A673 (cell line): ENCODE measurements around the gene RFX5. TPM values are rescaled to one million over a fixed set of nuclear protein-coding genes. Genes with fewer than 3 reads are reported as not detected.

Experiments used
- BruUV-seq: library from RNA; stranded (reverse); fragments of 400-500 nt; replicated peaks from 2 replicates; lab custom pipeline; 2021; lab: Mats Ljungman, UMichigan
- CTCF ChIA-PET: fragments of 300-600 bp; sonication (Branson Sonifier 250); formaldehyde crosslinking; loops from one replicate; lab custom pipeline; 2022; ENCODE audit warnings: antibody characterized with exemption; lab: Charles Lee
- POLR2A ChIA-PET: fragments of 300-600 bp; sonication (Branson Sonifier 250); formaldehyde crosslinking; loops from one replicate; lab custom pipeline; 2022; ENCODE audit warnings: antibody characterized with exemption; ENCODE audit not compliant: low non-redundant PET; lab: Charles Lee
- DNase-seq: peaks from one replicate; pipeline ENCODE4 v3.0.0-alpha.2; 2015; ENCODE audit warnings: low spot score
- H3K27ac ChIP-seq: fragments of 200-600 bp; sonication (generic); 2 replicates; pipeline ENCODE4 v1.5.1; 2016; ENCODE audit warnings: mixed run types, low read depth, mild to moderate bottlenecking, mixed read lengths, antibody characterized with exemption, low read length; ENCODE audit not compliant: poor library complexity, severe bottlenecking
- H3K27me3 ChIP-seq: fragments of 200-600 bp; sonication (generic); replicated peaks from 2 replicates; pipeline ENCODE4 v1.6.1; 2017; ENCODE audit warnings: mixed run types, low read depth, mild to moderate bottlenecking, mixed read lengths, antibody characterized with exemption, low read length; ENCODE audit not compliant: insufficient read depth, poor library complexity
- H3K36me3 ChIP-seq: fragments of 200-600 bp; sonication (generic); 2 replicates; pipeline ENCODE4 v1.6.1; 2016; ENCODE audit warnings: mixed run types, mild to moderate bottlenecking, mixed read lengths, antibody characterized with exemption, low read length; ENCODE audit not compliant: insufficient read depth, poor library complexity, severe bottlenecking
- H3K4me1 ChIP-seq: fragments of 200-600 bp; sonication (generic); 2 replicates; pipeline ENCODE4 v1.6.1; 2017; ENCODE audit warnings: mixed run types, mild to moderate bottlenecking, mixed read lengths, antibody characterized with exemption, low read length; ENCODE audit not compliant: insufficient read depth, poor library complexity, severe bottlenecking
- H3K4me3 ChIP-seq: fragments of 200-600 bp; sonication (generic); 2 replicates; pipeline ENCODE4 v1.5.1; 2016; ENCODE audit warnings: low read depth, mixed run types, mild to moderate bottlenecking, mixed read lengths, low read length; ENCODE audit not compliant: poor library complexity, severe bottlenecking
- H3K9me3 ChIP-seq: fragments of 200-600 bp; sonication (generic); 2 replicates; pipeline ENCODE4 v1.6.1; 2016; ENCODE audit warnings: mixed run types, low read depth, mild to moderate bottlenecking, mixed read lengths, antibody characterized with exemption, low read length; ENCODE audit not compliant: poor library complexity, severe bottlenecking
- EZH2 ChIP-seq: fragments of 200-600 bp; sonication (generic); IDR thresholded peaks from 2 replicates; pipeline ENCODE4 v1.6.1; 2017; ENCODE audit warnings: borderline replicate concordance, low read depth, mild to moderate bottlenecking, mixed read lengths, antibody characterized with exemption, low read length; ENCODE audit not compliant: poor library complexity, severe bottlenecking
- intact Hi-C: fragments of 100-400 bp; cut with micrococcal nuclease; formaldehyde crosslinking; loops from one replicate; pipeline ENCODE4 v1.10.0; 2022; ENCODE audit not compliant: unreplicated experiment
- total RNA-seq: library from RNA; stranded (reverse); gene quantifications from 2 replicates; pipeline ENCODE4 v1.2.3, GENCODE V29; 2021
- TF ChIP-seq, protein P1 (sequence below): fragments of 300-800, 200-600 bp; sonication (generic); conservative IDR thresholded peaks from 2 replicates; pipeline ENCODE4 v1.5.1; 2017; ENCODE audit warnings: low read depth, mild to moderate bottlenecking, antibody characterized with exemption, low read length, moderate library complexity, mixed read lengths

The RFX5 gene
- total RNA-seq, 1 experiment from 2014 or later: 49.0 TPM

DNA sequence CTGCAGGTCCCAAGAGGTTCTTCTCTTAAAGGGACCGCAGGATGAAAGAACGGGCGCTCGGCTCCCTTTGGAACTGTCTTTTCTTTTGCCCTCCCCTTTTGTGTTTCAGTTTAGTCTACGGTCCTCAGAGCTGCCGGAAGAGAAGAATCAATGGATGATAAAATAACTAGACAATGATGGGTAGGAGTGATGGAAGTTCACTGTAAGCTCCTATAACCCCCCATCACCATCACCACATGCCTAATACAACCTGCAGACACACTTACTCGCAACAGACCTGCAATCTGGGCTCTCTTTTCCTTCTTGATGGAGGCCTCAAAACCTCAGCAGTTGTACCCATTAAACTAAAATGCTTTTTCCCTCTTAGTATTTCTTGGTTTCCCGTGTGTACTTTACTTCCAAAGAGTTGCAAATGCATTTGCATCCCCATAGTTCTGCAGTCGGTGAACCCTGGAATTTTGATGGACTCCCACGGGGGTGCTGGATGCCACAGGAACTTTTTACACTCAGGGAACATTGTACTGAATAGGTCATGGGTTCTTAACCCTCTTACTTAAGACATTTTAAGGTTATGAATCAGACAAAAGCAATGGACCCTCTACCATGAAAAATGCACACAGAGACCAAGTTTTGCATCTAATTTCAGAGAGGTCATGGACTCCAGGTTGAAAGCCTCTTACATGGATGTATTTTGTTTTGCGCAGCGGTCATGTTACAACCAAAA is 633 bp upstream of the RFX5 start:
- POLR2A ChIA-PET: interaction anchor here (0.5 to 0.7 kb wide), 2 partner anchors 16 to 66 kb away, joined by 3 to 4 read pairs; no protein-coding TSS in a partner anchor
- Histone ChIP-seq H3K9me3 (no peaks in the 10 kb centered on the region), H3K36me3 (peaks cover 11% of the 10 kb centered on the region), H3K27me3 (no peaks in the 10 kb centered on the region), H3K4me3 (peak overlapping the region; percentile 49), H3K27ac (peak overlapping the region; percentile 80), H3K4me1 (peaks cover 9% of the 10 kb centered on the region)
- TF ChIP-seq, protein P1, sequence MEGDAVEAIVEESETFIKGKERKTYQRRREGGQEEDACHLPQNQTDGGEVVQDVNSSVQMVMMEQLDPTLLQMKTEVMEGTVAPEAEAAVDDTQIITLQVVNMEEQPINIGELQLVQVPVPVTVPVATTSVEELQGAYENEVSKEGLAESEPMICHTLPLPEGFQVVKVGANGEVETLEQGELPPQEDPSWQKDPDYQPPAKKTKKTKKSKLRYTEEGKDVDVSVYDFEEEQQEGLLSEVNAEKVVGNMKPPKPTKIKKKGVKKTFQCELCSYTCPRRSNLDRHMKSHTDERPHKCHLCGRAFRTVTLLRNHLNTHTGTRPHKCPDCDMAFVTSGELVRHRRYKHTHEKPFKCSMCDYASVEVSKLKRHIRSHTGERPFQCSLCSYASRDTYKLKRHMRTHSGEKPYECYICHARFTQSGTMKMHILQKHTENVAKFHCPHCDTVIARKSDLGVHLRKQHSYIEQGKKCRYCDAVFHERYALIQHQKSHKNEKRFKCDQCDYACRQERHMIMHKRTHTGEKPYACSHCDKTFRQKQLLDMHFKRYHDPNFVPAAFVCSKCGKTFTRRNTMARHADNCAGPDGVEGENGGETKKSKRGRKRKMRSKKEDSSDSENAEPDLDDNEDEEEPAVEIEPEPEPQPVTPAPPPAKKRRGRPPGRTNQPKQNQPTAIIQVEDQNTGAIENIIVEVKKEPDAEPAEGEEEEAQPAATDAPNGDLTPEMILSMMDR: no peak
- TF ChIP-seq EZH2: no peak
- intact Hi-C loops: loop anchor here (5.0 kb wide), 2 partner anchors 50 to 65 kb away; partner anchors contain the start of genes PSMB4 and ZNF687
- CTCF ChIA-PET: no interaction called here
- BruUV-seq: no TSS peak
- no peak for DNase-seq

DNA sequence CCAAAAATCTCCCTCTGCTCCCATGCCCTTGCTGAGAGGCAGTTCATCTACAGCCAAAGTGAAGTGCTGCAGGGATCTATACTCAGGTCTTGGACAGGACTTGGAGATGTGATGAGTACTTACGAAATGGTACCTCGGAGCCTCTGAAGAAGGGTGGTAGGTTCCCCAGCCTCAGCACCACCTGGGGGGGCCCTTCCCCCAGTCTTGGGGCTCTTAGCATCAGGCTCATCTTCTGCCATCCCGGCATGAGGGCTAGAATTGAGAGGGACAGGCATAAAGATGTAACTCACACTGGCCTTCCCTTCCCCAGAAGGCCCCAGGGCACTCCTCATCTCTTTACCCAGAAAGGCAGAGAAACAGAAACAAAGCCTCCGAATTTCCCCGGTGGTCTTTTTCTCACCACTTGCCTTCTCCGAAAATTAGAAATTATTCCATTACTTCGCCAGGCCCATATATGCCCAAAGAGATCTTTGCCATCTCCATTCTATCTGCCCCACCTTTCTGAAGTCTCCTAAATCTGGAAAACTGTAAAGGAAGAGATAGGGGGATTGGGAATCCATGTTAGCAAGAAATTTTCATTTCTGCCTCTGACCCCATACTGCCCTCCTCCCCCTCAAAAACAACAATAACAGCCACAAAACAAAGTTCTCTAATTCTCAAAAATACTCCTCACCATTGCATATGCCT is 827 bp downstream of the RFX5 start:
- Histone ChIP-seq H3K9me3 (no peaks in the 10 kb centered on the region), H3K4me3 (peak overlapping the region; percentile 49), H3K36me3 (peaks cover 15% of the 10 kb centered on the region), H3K27ac (peak overlapping the region; percentile 80), H3K27me3 (no peaks in the 10 kb centered on the region), H3K4me1 (peaks cover 9% of the 10 kb centered on the region)
- no peak for DNase-seq
- intact Hi-C loops: loop anchor here (5.0 kb wide), 2 partner anchors 51 to 64 kb away; partner anchors contain the start of genes PSMB4 and ZNF687
- ChIA-PET POLR2A (interaction anchor here (0.9 kb wide), 1 partner anchor 109 kb away, joined by 5 read pairs; no protein-coding TSS in a partner anchor), CTCF (no interaction called here)
- TSS peak; percentile 88 for BruUV-seq
- no peak for TF ChIP-seq EZH2
- TF ChIP-seq, protein P1: no peak

DNA sequence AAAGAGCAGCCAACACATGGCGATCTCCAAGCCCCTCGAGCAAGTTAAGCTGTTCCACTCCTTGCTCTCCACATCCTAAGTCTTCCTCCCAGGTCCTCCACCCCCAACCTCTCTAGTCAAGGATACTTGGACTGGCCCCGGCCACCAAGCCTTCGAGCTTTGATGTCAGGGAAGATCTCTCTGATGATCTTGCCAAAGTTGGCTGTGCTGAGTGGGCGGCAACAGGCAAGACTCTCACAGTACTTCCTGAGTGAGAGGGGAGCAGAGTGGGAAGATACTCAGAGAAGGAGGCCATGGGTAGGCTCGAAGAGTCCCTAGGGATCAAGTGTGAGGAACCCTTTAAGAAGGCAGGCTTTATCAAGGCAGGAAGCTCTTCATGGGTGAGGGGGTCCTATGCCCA is 2.8 kb downstream of the RFX5 start:
- H3K9me3 ChIP-seq: no peaks in the 10 kb centered on the region
- no peak overlapping the region for H3K4me3 ChIP-seq
- no TSS peak for BruUV-seq
- no peaks in the 10 kb centered on the region for H3K27me3 ChIP-seq
- no peak for DNase-seq
- peaks cover 14% of the 10 kb centered on the region for H3K4me1 ChIP-seq
- peaks cover 15% of the 10 kb centered on the region for H3K36me3 ChIP-seq
- CTCF ChIA-PET: interaction anchor here (0.7 kb wide), 1 partner anchor 45 kb away, joined by 4 read pairs; no protein-coding TSS in a partner anchor
- H3K27ac ChIP-seq: no peak overlapping the region
- intact Hi-C loops: loop anchor here (5.0 kb wide), 1 partner anchor 247 kb away; no protein-coding TSS in a partner anchor
- POLR2A ChIA-PET: no interaction called here
- TF ChIP-seq, protein P1: no peak
- TF ChIP-seq EZH2: no peak
